Liver (tissue), 9 donors: ENCODE measurements around the gene CYP2A13. TPM values are rescaled to one million over a fixed set of nuclear protein-coding genes. Genes with fewer than 3 reads are reported as not detected.

Experiments
- DNase-seq: peaks from one replicate; pipeline ENCODE4 v3.0.0-alpha.2; 2017; ENCODE audit warnings: low spot score
- H3K27ac ChIP-seq, 2 donors: one replicate each; pipeline ENCODE4 v1.7.0; 2013; ENCODE audit warnings: inconsistent platforms in 2 of 2, low read length in 2 of 2, control low read depth in 1 of 2, low read depth in 1 of 2, mild to moderate bottlenecking in 1 of 2
- H3K27me3 ChIP-seq, 4 donors: one replicate each; pipeline versions ENCODE4 v1.6.1 to v1.7.0; 2013; ENCODE audit warnings: low read length in 3 of 4, inconsistent platforms in 1 of 4, mild to moderate bottlenecking in 1 of 4, moderate library complexity in 1 of 4; ENCODE audit not compliant: control insufficient read depth in 4 of 4, insufficient read depth in 4 of 4
- H3K36me3 ChIP-seq, 4 donors: one replicate each; pipeline versions ENCODE4 v1.6.1 to v1.7.0; 2013; ENCODE audit warnings: low read length in 3 of 4, mild to moderate bottlenecking in 3 of 4, low read depth in 1 of 4, moderate library complexity in 1 of 4; ENCODE audit not compliant: control insufficient read depth in 4 of 4, insufficient read depth in 3 of 4
- H3K4me1 ChIP-seq, 4 donors: one replicate each; pipeline versions ENCODE4 v1.6.1 to v1.7.0; 2013; ENCODE audit warnings: low read length in 3 of 4, mild to moderate bottlenecking in 3 of 4, moderate library complexity in 1 of 4; ENCODE audit not compliant: control insufficient read depth in 4 of 4, insufficient read depth in 4 of 4
- H3K4me3 ChIP-seq, 3 donors: one replicate each; pipeline versions ENCODE4 v1.6.1 to v1.7.0; 2013; ENCODE audit warnings: low read length in 3 of 3, control low read depth in 1 of 3, low read depth in 1 of 3, mild to moderate bottlenecking in 1 of 3
- H3K9ac ChIP-seq, 2 donors: one replicate each; pipeline ENCODE4 v1.7.0; 2013; ENCODE audit warnings: low read length in 2 of 2, mild to moderate bottlenecking in 2 of 2, moderate library complexity in 2 of 2, control low read depth in 1 of 2, low read depth in 1 of 2
- H3K9me3 ChIP-seq, 4 donors: one replicate each; pipeline versions ENCODE4 v1.6.1 to v1.7.0; 2013; ENCODE audit warnings: low read length in 3 of 4; ENCODE audit not compliant: control insufficient read depth in 4 of 4
- ATF3 ChIP-seq: IDR thresholded peaks from 2 replicates; pipeline ENCODE4 v1.6.1; 2016; ENCODE audit warnings: antibody characterized with exemption
- CTCF ChIP-seq: fragments of 150-350 bp; IDR thresholded peaks from 2 replicates; pipeline ENCODE4 v1.5.1; 2017; ENCODE audit warnings: improper control_type of control experiment, low read depth, low read length; ENCODE audit not compliant: missing input control
- EGR1 ChIP-seq, 2 donors: IDR thresholded peaks; 2 replicates each; pipeline ENCODE4 v1.6.1; 2016 to 2018; ENCODE audit warnings: antibody characterized with exemption in 2 of 2, low read depth in 2 of 2
- FOXA2 ChIP-seq: IDR thresholded peaks from 2 replicates; pipeline ENCODE4 v1.6.1; 2016; ENCODE audit warnings: antibody characterized with exemption
- GABPA ChIP-seq, 2 donors: IDR thresholded peaks in 1 of 2; conservative IDR thresholded peaks in 1 of 2; 2 replicates each; pipeline ENCODE4 v1.6.1; 2016; ENCODE audit warnings: antibody characterized with exemption in 2 of 2, mild to moderate bottlenecking in 1 of 2, moderate library complexity in 1 of 2
- HNF4A ChIP-seq, 2 donors: conservative IDR thresholded peaks; 2 replicates each; pipeline ENCODE4 v1.6.1; 2016; ENCODE audit warnings: antibody characterized with exemption in 2 of 2, mild to moderate bottlenecking in 2 of 2
- JUND ChIP-seq, 2 donors: IDR thresholded peaks; 2 replicates each; pipeline ENCODE4 v1.6.1; 2016; ENCODE audit warnings: antibody characterized with exemption in 2 of 2
- MAX ChIP-seq: IDR thresholded peaks from 2 replicates; pipeline ENCODE4 v1.6.1; 2016; ENCODE audit warnings: antibody characterized with exemption
- NR2F2 ChIP-seq: IDR thresholded peaks from 2 replicates; pipeline ENCODE4 v1.6.1; 2016; ENCODE audit warnings: antibody characterized with exemption
- RAD21 ChIP-seq, 2 donors: IDR thresholded peaks; 2 replicates each; pipeline ENCODE4 v1.6.1; 2016; ENCODE audit warnings: antibody characterized with exemption in 2 of 2, mild to moderate bottlenecking in 2 of 2
- REST ChIP-seq: IDR thresholded peaks from 2 replicates; pipeline ENCODE4 v1.6.1; 2016; ENCODE audit warnings: antibody characterized with exemption, mild to moderate bottlenecking
- RXRA ChIP-seq, 2 donors: IDR thresholded peaks; 2 replicates each; pipeline ENCODE4 v1.6.1; 2017 to 2018; ENCODE audit warnings: antibody characterized with exemption in 2 of 2, mild to moderate bottlenecking in 1 of 2
- SP1 ChIP-seq: IDR thresholded peaks from 2 replicates; pipeline ENCODE4 v1.6.1; 2018; ENCODE audit warnings: antibody characterized with exemption, mild to moderate bottlenecking
- TAF1 ChIP-seq: conservative IDR thresholded peaks from 2 replicates; pipeline ENCODE4 v1.6.1; 2016; ENCODE audit warnings: antibody characterized with exemption, mild to moderate bottlenecking
- ZBTB33 ChIP-seq: IDR thresholded peaks from 2 replicates; pipeline ENCODE4 v1.6.1; 2016; ENCODE audit warnings: antibody characterized with exemption
- WGBS: extraction: QIAGEN DNeasy Blood & Tissue Kit; methylation state at CpG from one replicate; pipeline ENCODE4 v1.1.7; 2013; 5-methylcytosine and 5-hydroxymethylcytosine counted together
- polyA plus RNA-seq, 2 donors: library from polyadenylated mRNA; stranded (reverse) in 1 of 2; unstranded in 1 of 2; fragments of 200-250 nt in 1 of 2; fragments of >200 nt in 1 of 2; fragmentation: Nextera tagmentation in 1 of 2; extraction: Ambion mirVana in 1 of 2; gene quantifications; one replicate each; pipeline versions ENCODE4 v1.2.1 to v1.2.3, GENCODE V29; 2013 to 2015
- total RNA-seq, 2 donors: library from RNA; depleted of rRNA; stranded (reverse); fragments of >200 nt; gene quantifications; one replicate each; pipeline ENCODE4 v1.2.3, GENCODE V29; 2014
- donor health status: healthy.
- donor health status: healthy.
- donor health status: healthy.
- donor health status: healthy.
- donor health status: healthy.

Gene CYP2A13
- total and polyA plus RNA-seq, 4 donors: 0.08 to 0.16 TPM; not detected in 2

- TF ChIP-seq MAX (no peak), ATF3 (no peak), RAD21 (IDR thresholded peaks at IDR 0.05) (no peak), JUND (IDR thresholded peaks at IDR 0.05) (no peak), FOXA2 (no peak), EGR1 (IDR thresholded peaks at IDR 0.05; ENCODE audit: low read depth in 2 of 2) (no peak), GABPA (IDR thresholded peaks at IDR 0.05 in 1 of 2, conservative IDR thresholded peaks at IDR 0.05 in 1 of 2) (no peak), SP1 (no peak), RXRA (IDR thresholded peaks at IDR 0.05) (no peak), TAF1 (no peak), HNF4A (conservative IDR thresholded peaks at IDR 0.05) (no peak), REST (no peak), ZBTB33 (no peak), NR2F2 (no peak), CTCF (no peak)
- Histone ChIP-seq H3K9me3 (no peaks in the 10 kb centered on the region), H3K27me3 (no peaks in the 10 kb centered on the region), H3K9ac (no peak overlapping the region), H3K36me3 (no peaks in the 10 kb centered on the region), H3K4me3 (no peak overlapping the region), H3K27ac (no peak overlapping the region), H3K4me1 (peaks cover 0 to 6% (median 2%) of the 10 kb centered on the region in 4 donors)
- WGBS: 97% methylated on average over 31 of the region's 31 CpGs
- DNase-seq: no peak
These were observed 48.6 kb downstream of the CYP2A13 start for GRCh38 chr19:41136636-41137455.
